HepG2 (cell line): ENCODE results near the gene ARMH4. TPM values are rescaled to one million over a fixed set of nuclear protein-coding genes. Genes with fewer than 3 reads are reported as not detected.
A peak's percentile ranks its signal among the peaks of the same experiment; 100 is the strongest.

Source experiments
- ATAC-seq: fragments of 200-7000 bp; cut with Tn5 transposase; 3 replicates; pipeline ENCODE4 v1.9.1; 2020; ENCODE audit warnings: mild to moderate bottlenecking, moderate library complexity
- BruUV-seq: library from RNA; stranded (reverse); fragments of 400-500 nt; replicated peaks from 2 replicates; lab custom pipeline; 2021; lab: Mats Ljungman, UMichigan
- CTCF ChIA-PET: fragments of 300-600 bp; formaldehyde crosslinking; extraction: SDS; loops from one replicate; lab custom pipeline; 2021; ENCODE audit warnings: low total read pairs, inconsistent platforms, low intra/inter-chr PET ratio; lab: Yijun Ruan, JAX
- POLR2A ChIA-PET: fragments of 350-600 bp; sonication (Branson Sonifier 250); formaldehyde crosslinking; loops from one replicate; lab custom pipeline; 2020; ENCODE audit warnings: antibody characterized with exemption, inconsistent platforms; lab: Yijun Ruan, JAX
- DNase-seq: peaks from one replicate; pipeline ENCODE4 v3.0.0-alpha.2; 2015; ENCODE audit warnings: low spot score
- FAIRE-seq: peaks from 3 replicates; lab custom pipeline; 2011; peaks lifted over from hg19 to GRCh38; lab: Jason Lieb, UNC
- H2AFZ ChIP-seq: one replicate; pipeline ENCODE4 v1.6.1; 2011; ENCODE audit warnings: low read length, inconsistent platforms
- H3K27ac ChIP-seq: fragments of 300-600 bp; 3 replicates; pipeline ENCODE4 v1.8.0; 2011; ENCODE audit warnings: mixed run types, mild to moderate bottlenecking, mixed read lengths, low read length, inconsistent platforms; ENCODE audit not compliant: insufficient read depth; ENCODE audit errors: extremely low read length
- H3K27me3 ChIP-seq, 2 experiments: fragments of 200-600 bp in 1 of 2; 2 replicates in 1 of 2; 3 replicates in 1 of 2; pipeline versions ENCODE4 v1.6.0 to v1.8.0; 2011; ENCODE audit warnings: low read length in 2 of 2, mild to moderate bottlenecking in 2 of 2, moderate library complexity in 2 of 2, inconsistent platforms in 1 of 2; ENCODE audit not compliant: insufficient read depth in 2 of 2, control insufficient read depth in 1 of 2
- H3K36me3 ChIP-seq, 2 experiments: fragments of 200-600 bp in 1 of 2; replicated peaks in 1 of 2; 2 replicates in 1 of 2; 3 replicates in 1 of 2; pipeline versions ENCODE4 v1.5.1 to v1.8.0; 2011; ENCODE audit warnings: low read length in 2 of 2, inconsistent platforms in 1 of 2; ENCODE audit not compliant: insufficient read depth in 2 of 2, control insufficient read depth in 1 of 2
- H3K4me1 ChIP-seq: 2 replicates; pipeline ENCODE4 v1.5.1; 2012; ENCODE audit warnings: low read length, inconsistent platforms; ENCODE audit not compliant: insufficient read depth
- H3K4me2 ChIP-seq: 2 replicates; pipeline ENCODE4 v1.6.0; 2011; ENCODE audit warnings: low read depth, low read length, inconsistent platforms
- H3K4me3 ChIP-seq, 3 experiments: fragments of 200-600 bp in 1 of 3; sonication (generic), shearing (Covaris generic) in 1 of 3; replicated peaks in 1 of 3; 2 replicates each; pipeline ENCODE4 v1.5.1; 2011 to 2016; ENCODE audit warnings: low read length in 3 of 3, inconsistent platforms in 2 of 3, low read depth in 2 of 3, mild to moderate bottlenecking in 2 of 3, control low read depth in 1 of 3, mixed read lengths in 1 of 3; ENCODE audit not compliant: insufficient read depth in 1 of 3
- H3K79me2 ChIP-seq: one replicate; pipeline ENCODE4 v1.6.1; 2011; ENCODE audit warnings: low read length, inconsistent platforms; ENCODE audit not compliant: insufficient read depth
- H3K9ac ChIP-seq: 2 replicates; pipeline ENCODE4 v1.6.0; 2011; ENCODE audit warnings: mild to moderate bottlenecking, low read depth, low read length, inconsistent platforms; ENCODE audit not compliant: insufficient read depth
- H3K9me3 ChIP-seq: 2 replicates; pipeline ENCODE4 v1.5.1; 2012; ENCODE audit warnings: mild to moderate bottlenecking, low read length
- H4K20me1 ChIP-seq: 2 replicates; pipeline ENCODE4 v1.6.0; 2011; ENCODE audit warnings: inconsistent platforms, mild to moderate bottlenecking, low read length, moderate library complexity; ENCODE audit not compliant: insufficient read depth
- EP300 ChIP-seq, 3 experiments: sonication (generic) in 1 of 3; formaldehyde crosslinking in 1 of 3; IDR thresholded peaks; 2 replicates each; pipeline versions ENCODE4 v1.5.1 to v1.6.1; 2011 to 2020; ENCODE audit warnings: low read depth in 2 of 3, low read length in 2 of 3, borderline replicate concordance in 1 of 3, improper control_type of control experiment in 1 of 3, mild to moderate bottlenecking in 1 of 3, missing genetic modification reagents in 1 of 3, moderate library complexity in 1 of 3
- HOXD1 ChIP-seq: sonication (generic); formaldehyde crosslinking; IDR thresholded peaks from 2 replicates; pipeline ENCODE4 v1.5.0; 2020; ENCODE audit warnings: missing genetic modification reagents
- MAFF ChIP-seq: IDR thresholded peaks from 2 replicates; pipeline ENCODE4 v1.6.1; 2011; ENCODE audit warnings: low read depth, low read length, improper control_type of control experiment
- MAFK ChIP-seq, 2 experiments: IDR thresholded peaks in 1 of 2; conservative IDR thresholded peaks in 1 of 2; 2 replicates each; pipeline ENCODE4 v1.6.1; 2011; ENCODE audit warnings: improper control_type of control experiment in 2 of 2, low read length in 2 of 2
- POLR2AphosphoS2 ChIP-seq: IDR thresholded peaks from 2 replicates; pipeline ENCODE4 v1.6.1; 2011; ENCODE audit warnings: low read depth, low read length, improper control_type of control experiment
- SAFB2 ChIP-seq: sonication (generic); formaldehyde crosslinking; IDR thresholded peaks from 2 replicates; pipeline ENCODE4 v1.5.1; 2020; ENCODE audit warnings: missing genetic modification reagents, low read depth, mild to moderate bottlenecking, borderline replicate concordance
- SRF ChIP-seq: IDR thresholded peaks from 2 replicates; pipeline ENCODE4 v1.6.1; 2011; ENCODE audit warnings: mild to moderate bottlenecking, low read depth, low read length, moderate library complexity
- TRIM24 ChIP-seq: sonication (generic); formaldehyde crosslinking; IDR thresholded peaks from 2 replicates; pipeline ENCODE4 v1.8.0; 2022; ENCODE audit warnings: mild to moderate bottlenecking, missing genetic modification reagents
- ZNF703 ChIP-seq: sonication (generic); formaldehyde crosslinking; IDR thresholded peaks from 2 replicates; pipeline ENCODE4 v1.5.1; 2020; ENCODE audit warnings: missing genetic modification reagents, mild to moderate bottlenecking, moderate library complexity, borderline replicate concordance
- ZNF781 ChIP-seq: sonication (generic); formaldehyde crosslinking; IDR thresholded peaks from 2 replicates; pipeline ENCODE4 v1.5.1; 2020; ENCODE audit warnings: borderline replicate concordance, mild to moderate bottlenecking, missing genetic modification reagents; ENCODE audit errors: not compliant biosample characterization
- WGBS: methylation state at CpG from one replicate; pipeline ENCODE4 v1.1.6; 2017; ENCODE audit warnings: low lambda C conversion rate; 5-methylcytosine and 5-hydroxymethylcytosine counted together
- in situ Hi-C: cut with HindIII; loops from 2 replicates; pipeline ENCODE4 v1.10.0; 2017; ENCODE audit warnings: low pct_unique_long_range_greater_than_20kb; ENCODE audit not compliant: extremely low pct_ligation_motif_present
- intact Hi-C: fragments of 100-400 bp; cut with micrococcal nuclease; formaldehyde crosslinking; loops from one replicate; pipeline ENCODE4 v1.10.0; 2022; ENCODE audit not compliant: unreplicated experiment
- polyA plus RNA-seq, 8 experiments: library from polyadenylated mRNA; depleted of rRNA in 3 of 8; stranded (reverse) in 7 of 8; unstranded in 1 of 8; fragments of >200 nt; fragmentation: Illumina TruSeq in 4 of 8; extraction: Trizol in 4 of 8; gene quantifications; 2 replicates each; pipeline versions ENCODE4 v1.2.1 to v1.2.3, GENCODE V29; 2011 to 2016; ENCODE audit warnings: low read depth in 4 of 8, missing spikeins in 1 of 8, mixed read lengths in 1 of 8; ENCODE audit not compliant: insufficient read depth in 1 of 8
- total RNA-seq, 5 experiments: library from RNA; depleted of rRNA; stranded (reverse); fragments of >200 nt; fragmentation: Illumina TruSeq; extraction: Trizol; gene quantifications; 2 replicates each; pipeline ENCODE4 v1.2.3, GENCODE V29; 2016; ENCODE audit warnings: low read depth in 1 of 5
- TF ChIP-seq, protein P1 (sequence below): IDR thresholded peaks from 2 replicates; pipeline ENCODE4 v1.6.1; 2016; ENCODE audit warnings: missing compliant biosample characterization, missing genetic modification reagents, borderline replicate concordance
- TF ChIP-seq, protein P2 (sequence below): sonication (generic); formaldehyde crosslinking; conservative IDR thresholded peaks from 2 replicates; pipeline ENCODE4 v1.4.0; 2020; ENCODE audit warnings: mild to moderate bottlenecking, missing genetic modification reagents, moderate library complexity

Gene ARMH4
- total and polyA plus RNA-seq, 2 of the 13 experiments (the other 11 are each of a cell fraction or from before 2014, with no cell fraction given) = 0.02 to 0.18 TPM

DNA sequence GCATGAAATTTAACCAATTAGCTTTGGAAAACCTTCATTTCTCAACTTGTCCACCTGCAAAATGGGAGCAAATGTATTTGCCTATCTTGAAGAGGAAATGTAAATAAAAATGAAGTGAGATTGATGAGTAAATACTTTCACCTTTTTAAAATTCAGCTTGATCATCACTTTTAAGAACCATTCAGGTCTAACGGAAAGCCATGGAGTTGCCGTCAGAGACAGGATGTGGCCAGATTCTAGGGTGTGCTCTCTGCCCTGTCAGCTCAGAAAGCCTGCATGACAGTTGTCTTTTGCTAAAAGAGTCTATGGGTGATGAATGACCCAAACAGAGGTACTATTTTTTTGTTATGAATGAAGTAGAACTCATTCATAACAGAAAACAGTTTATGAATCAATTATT is 181.8 kb downstream of the ARMH4 start:
- POLR2A ChIA-PET = no interaction called here
- in situ Hi-C loops = no loop called here
- FAIRE-seq = no peak

DNA sequence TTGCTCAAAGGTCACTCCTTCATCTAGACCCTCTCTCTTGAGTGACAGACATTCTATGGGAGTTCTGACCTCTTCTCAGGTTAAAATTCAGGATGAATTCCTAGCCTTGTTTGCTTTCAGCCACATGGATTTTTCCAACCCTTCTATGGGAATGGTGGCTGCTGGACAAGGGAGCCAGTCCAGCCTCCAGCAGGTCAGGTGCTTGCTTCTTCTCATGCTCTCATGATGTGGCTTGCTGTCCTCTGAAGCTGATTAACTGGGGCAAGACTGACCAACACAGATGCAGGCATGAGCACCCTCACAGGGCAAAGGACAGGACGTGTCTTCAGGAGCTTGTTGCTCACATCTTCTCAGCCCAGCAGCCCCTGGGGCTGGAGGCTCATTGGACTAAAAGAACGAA is 188.9 kb downstream of the ARMH4 start:
- H3K27ac ChIP-seq = no peak overlapping the region
- H3K79me2 ChIP-seq = no peaks in the 10 kb centered on the region
- intact Hi-C loops (no loop called here), in situ Hi-C loops (no loop called here)
- ChIA-PET POLR2A (no interaction called here), CTCF (no interaction called here)
- no peaks in the 10 kb centered on the region for H4K20me1 ChIP-seq
- no peak overlapping the region for H3K4me3 ChIP-seq
- TF ChIP-seq POLR2AphosphoS2 (no peak), TRIM24 (no peak), ZNF703 (CRISPR knock-in tag) (no peak), EP300 (IDR thresholded peaks at IDR 0.05; ENCODE audit: low read depth in 2 of 2, low read length in 2 of 2) (peak in 1 of 2 experiments; percentile 17; a peak in 1 of 4 replicates), EP300 (CRISPR knock-in tag; IDR thresholded peaks at IDR 0.05; ENCODE audit: borderline replicate concordance) (no peak), HOXD1 (CRISPR knock-in tag) (no peak), ZNF781 (CRISPR knock-in tag) (no peak), SRF (peak; percentile 78)
- TF ChIP-seq, protein P1, sequence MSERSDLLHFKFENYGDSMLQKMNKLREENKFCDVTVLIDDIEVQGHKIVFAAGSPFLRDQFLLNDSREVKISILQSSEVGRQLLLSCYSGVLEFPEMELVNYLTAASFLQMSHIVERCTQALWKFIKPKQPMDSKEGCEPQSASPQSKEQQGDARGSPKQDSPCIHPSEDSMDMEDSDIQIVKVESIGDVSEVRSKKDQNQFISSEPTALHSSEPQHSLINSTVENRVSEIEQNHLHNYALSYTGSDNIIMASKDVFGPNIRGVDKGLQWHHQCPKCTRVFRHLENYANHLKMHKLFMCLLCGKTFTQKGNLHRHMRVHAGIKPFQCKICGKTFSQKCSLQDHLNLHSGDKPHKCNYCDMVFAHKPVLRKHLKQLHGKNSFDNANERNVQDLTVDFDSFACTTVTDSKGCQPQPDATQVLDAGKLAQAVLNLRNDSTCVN (CRISPR knock-in tag) = peak; percentile 94
- TF ChIP-seq, protein P2, sequence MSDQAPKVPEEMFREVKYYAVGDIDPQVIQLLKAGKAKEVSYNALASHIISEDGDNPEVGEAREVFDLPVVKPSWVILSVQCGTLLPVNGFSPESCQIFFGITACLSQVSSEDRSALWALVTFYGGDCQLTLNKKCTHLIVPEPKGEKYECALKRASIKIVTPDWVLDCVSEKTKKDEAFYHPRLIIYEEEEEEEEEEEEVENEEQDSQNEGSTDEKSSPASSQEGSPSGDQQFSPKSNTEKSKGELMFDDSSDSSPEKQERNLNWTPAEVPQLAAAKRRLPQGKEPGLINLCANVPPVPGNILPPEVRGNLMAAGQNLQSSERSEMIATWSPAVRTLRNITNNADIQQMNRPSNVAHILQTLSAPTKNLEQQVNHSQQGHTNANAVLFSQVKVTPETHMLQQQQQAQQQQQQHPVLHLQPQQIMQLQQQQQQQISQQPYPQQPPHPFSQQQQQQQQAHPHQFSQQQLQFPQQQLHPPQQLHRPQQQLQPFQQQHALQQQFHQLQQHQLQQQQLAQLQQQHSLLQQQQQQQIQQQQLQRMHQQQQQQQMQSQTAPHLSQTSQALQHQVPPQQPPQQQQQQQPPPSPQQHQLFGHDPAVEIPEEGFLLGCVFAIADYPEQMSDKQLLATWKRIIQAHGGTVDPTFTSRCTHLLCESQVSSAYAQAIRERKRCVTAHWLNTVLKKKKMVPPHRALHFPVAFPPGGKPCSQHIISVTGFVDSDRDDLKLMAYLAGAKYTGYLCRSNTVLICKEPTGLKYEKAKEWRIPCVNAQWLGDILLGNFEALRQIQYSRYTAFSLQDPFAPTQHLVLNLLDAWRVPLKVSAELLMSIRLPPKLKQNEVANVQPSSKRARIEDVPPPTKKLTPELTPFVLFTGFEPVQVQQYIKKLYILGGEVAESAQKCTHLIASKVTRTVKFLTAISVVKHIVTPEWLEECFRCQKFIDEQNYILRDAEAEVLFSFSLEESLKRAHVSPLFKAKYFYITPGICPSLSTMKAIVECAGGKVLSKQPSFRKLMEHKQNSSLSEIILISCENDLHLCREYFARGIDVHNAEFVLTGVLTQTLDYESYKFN (CRISPR knock-in tag) = 0 out of 2 replicates have a peak, but pooled peaks have one; percentile 24
- WGBS = 0% methylated on average over 2 of the region's 2 CpGs
- peaks cover 27% of the 10 kb centered on the region for H3K4me1 ChIP-seq
- H3K9ac ChIP-seq = no peak overlapping the region
- DNase-seq = peak; percentile 29
- H2AFZ ChIP-seq = peak overlapping the region; percentile 64
- peaks cover 0 to 5% of the 10 kb centered on the region in 2 experiments; a peak in 2 of 5 replicates for H3K27me3 ChIP-seq
- ATAC-seq = peak; percentile 83
- H3K4me2 ChIP-seq = peak overlapping the region; percentile 40
- no peaks in the 10 kb centered on the region for H3K9me3 ChIP-seq
- BruUV-seq = no TSS peak
- H3K36me3 ChIP-seq = no peaks in the 10 kb centered on the region
- FAIRE-seq = no peak

More for the DNA sequence above, 181.8 kb downstream of the ARMH4 start:
- Histone ChIP-seq H3K79me2 (no peaks in the 10 kb centered on the region), H3K36me3 (no peaks in the 10 kb centered on the region), H3K9me3 (no peaks in the 10 kb centered on the region), H3K9ac (no peak overlapping the region), H3K27me3 (no peaks in the 10 kb centered on the region), H4K20me1 (no peaks in the 10 kb centered on the region), H3K4me3 (no peak overlapping the region), H3K4me2 (no peak overlapping the region), H3K4me1 (no peaks in the 10 kb centered on the region), H3K27ac (no peak overlapping the region), H2AFZ (no peak overlapping the region)
- WGBS = 72% methylated on average over 2 of the region's 2 CpGs
- TF ChIP-seq MAFF (peak; percentile 60; the same call in 1 of the 2 replicates), SAFB2 (CRISPR knock-in tag) (no peak), MAFK (conservative IDR thresholded peaks at IDR 0.05 in 1 of 2, IDR thresholded peaks at IDR 0.05 in 1 of 2; ENCODE audit: low read length in 2 of 2) (peak; percentile 54 to 76)
- intact Hi-C loops = no loop called here
- CTCF ChIA-PET = no interaction called here
- DNase-seq (no peak), ATAC-seq (no peak)
- no TSS peak for BruUV-seq
